GM18858 (cell line): ENCODE measurements around the gene THBS3.
"Not testable (repeated sequence)": the region's sequence is repeated elsewhere in the genome, so short reads cannot be mapped to it uniquely, and the experiment has no call there.

Experiments
- ATAC-seq: cut with Tn5 transposase; IDR thresholded peaks from one replicate; pipeline ENCODE4 v1.9.1; 2021; ENCODE audit not compliant: unreplicated experiment

The THBS3 gene

GRCh38 chr1:155207806-155208540, at the start of gene THBS3:
THBS3 (minus strand) TSS chr1:155207897; CDS start chr1:155207876, 21 bp downstream.
- no peak for ATAC-seq

DNA sequence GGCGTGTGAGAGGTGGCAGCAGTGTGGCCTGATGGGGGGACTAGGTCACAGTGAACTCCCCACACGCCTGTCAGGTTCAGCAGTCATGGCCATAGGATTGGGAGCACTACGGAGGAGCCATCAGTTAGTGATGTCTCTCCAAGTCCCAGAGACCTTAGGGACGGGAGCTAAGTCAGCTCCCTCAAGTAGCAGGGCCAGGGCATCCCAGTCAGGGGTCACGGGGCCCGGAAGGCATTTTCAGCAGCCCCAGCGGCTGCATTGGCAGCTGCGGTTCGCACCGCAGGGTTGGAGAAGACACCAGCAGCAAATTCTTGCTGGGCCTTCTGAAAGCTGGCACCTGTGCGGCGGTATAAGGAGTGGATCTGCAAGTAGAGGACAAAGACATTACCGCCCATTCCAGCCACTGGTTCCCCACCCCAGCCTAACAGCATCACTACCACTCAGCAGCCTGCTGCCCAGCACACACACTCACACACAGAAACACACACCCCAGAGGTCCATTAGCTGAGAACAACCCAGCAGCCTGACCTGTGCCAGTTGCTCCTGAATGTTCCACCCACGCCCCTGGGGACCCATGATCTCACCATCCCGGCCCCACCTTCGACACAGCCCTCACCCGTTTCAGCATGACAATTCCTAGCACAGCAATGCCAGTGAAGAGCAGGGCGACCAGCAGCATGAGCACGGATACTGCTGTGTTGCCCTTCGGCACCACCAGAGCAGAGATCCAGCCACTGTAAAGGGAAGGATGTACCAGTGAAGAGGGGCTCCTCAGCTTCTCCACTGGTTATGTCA, 48.6 kb upstream of the THBS3 start:
- no peak for ATAC-seq

GRCh38 chr1:155255243-155256007, 47.7 kb upstream of the THBS3 start, which contains the start of gene ENTREP3:
ENTREP3 (minus strand) TSS chr1:155255483; CDS start chr1:155254877, 606 bp downstream.
- ATAC-seq: no peak

- ATAC-seq: no peak
Observed at GRCh38 chr1:155254714-155255242, 47.1 kb upstream of the THBS3 start.

- no peak for ATAC-seq
Observed at GRCh38 chr1:155254228-155254713, 46.6 kb upstream of the THBS3 start.

- no peak for ATAC-seq
Observed at GRCh38 chr1:155253797-155254196, 46.1 kb upstream of the THBS3 start.

GRCh38 chr1:155253208-155253607, 45.5 kb upstream of the THBS3 start:
- no peak for ATAC-seq

GRCh38 chr1:155251566-155251965, 43.9 kb upstream of the THBS3 start:
- ATAC-seq: no peak

DNA sequence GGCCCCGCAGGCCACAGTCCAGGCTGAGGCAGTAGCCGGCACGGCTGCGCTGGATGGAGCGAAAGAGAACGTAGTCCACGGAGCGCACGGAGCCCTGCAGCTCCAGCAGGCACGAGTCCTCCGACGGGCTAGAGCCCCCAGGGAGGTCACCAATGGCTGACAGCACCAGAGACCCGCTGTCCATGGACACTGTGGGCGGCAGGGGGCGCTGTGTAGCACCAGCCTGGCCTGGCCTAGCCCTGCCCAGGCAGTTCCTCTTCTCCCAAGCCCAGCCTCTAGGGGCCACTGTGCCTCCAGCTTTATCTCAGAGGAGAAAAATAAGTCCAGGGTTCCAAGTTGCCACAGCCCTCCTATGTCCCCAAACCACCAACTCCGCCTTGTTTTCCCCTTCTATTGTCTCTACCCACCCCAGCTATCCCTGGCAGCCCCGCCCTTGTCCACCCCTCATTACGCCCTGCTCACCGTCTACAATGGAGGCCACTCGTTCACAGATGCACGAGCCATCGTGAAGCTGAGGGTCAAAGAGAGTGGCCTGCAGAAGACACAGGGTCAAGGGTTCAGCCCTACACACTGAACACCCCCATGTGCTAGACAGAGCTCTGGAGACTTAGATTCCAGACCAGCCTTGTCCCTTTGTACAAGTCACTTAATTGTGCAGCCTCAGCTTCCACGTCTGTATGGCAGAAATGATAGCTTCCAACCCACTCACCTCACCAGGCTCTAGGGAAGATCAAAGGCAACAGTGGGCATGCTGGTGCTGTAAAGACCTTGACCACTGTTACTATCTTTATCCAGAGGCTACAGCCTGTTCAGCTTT, 43.1 kb upstream of the THBS3 start:
- peak; percentile 76 for ATAC-seq

GRCh38 chr1:155250246-155250632, 42.5 kb upstream of the THBS3 start:
- ATAC-seq: peak; percentile 22

DNA sequence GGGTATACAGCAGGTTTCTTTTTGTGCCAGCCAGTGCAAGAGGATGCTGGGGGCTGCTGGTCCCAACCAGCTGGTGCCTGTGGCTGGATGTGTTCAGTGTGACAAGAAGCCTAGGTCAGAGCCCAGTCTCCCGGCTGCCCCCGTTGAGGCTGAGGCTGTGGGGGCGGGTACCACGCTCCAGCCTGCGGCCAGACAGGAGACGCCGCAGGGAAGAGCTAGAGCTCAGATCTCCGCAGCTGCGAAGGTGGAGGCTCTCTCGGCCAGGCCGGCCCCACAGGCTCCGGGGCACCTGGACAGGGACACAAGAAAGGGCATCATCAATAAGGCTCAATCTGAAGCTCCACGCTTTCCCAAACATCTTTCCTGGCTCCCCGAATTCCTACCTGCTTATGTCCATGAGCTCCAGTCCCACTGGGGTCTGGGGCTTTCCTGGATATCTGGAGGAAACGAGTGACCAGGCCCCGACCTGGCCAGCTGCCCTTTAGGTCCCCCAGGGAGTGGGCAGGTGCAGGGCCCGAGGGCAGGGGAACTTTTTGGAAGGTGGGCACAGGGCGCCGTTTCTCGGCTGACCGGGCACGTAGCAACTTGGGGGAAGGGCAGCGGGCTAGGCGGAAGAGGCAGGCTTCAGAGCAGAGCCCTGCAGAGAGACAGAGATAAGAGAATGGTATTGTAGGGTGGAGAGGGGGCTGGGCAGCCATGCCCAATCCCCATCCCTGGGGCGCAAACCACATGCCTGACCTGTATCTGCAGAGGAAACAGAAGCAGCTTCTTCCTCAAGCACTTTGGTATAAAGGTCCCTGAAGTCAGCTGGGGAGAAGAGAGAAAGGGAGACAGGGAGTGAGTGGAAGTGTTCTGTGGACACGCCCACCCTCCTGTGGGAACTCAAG, 40.2 kb upstream of the THBS3 start:
- ATAC-seq: no peak

DNA sequence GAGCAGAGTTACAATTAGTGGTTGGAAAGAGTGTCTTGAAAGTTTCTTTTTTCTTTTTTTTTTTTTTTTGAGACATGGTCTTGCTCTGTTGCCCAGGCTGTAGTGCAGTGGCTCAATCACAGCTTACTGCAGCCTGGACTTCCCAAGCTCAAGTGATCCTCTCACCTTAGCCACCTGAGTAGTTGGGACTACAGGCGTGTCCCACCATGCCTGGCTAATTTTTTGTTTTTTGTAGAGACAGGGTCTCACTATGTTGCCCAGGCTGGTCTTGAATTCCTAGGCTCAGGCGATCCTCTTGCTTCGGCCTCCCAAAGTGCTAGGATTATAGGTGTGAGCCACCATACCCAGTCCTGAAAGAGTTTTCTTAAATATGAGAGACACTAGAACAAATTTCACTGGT, 39.1 kb upstream of the THBS3 start:
- not testable (repeated sequence) for ATAC-seq

DNA sequence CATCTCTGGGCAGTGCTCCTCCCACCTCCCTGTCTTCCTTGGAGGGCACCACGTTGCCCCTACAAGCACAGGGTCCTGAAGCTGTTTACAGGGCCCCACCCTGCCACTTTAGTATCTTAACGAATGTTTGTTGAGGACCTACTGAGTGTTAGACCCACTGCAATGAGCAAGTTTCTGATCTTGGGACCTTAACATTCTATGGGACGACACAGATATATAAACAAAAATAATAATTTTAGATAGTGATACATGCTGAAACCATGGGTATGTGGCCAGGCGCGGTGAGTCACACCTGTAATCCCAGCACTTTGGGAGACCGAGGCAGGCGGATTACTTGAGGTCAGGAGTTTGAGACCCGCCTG, 37.4 kb upstream of the THBS3 start:
- ATAC-seq: no peak

GRCh38 chr1:155244368-155245162, 36.9 kb upstream of the THBS3 start:
- ATAC-seq: peak; percentile 67

DNA sequence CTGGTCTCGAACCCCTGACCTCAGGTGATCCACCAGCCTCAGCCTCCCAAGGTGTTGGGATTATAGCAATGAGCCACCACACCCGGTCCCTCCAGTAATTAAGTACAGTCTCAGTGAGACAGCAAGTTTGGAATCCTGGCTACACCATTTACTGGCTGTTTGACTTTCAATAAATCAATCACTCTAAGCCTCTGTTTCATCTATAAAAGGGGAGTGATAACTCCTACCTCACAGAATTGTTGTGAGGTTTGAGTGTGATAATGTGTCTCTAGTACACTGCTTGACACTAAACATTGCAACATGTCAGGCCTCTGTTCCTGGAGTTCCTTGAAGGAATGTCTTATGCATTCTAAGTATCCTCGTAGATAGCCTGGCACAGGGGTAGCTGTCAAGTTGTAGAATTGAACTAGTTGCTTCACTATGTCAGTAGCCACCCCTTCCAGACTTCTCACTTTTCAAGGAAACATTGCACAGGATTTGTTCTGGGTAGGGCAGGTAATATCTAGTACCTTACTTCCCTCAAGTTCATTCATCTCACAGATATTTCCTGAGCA, 35.2 kb upstream of the THBS3 start:
- ATAC-seq: no peak

GRCh38 chr1:155241841-155242264, 34.2 kb upstream of the THBS3 start:
- no peak for ATAC-seq

- no peak for ATAC-seq
Observed at GRCh38 chr1:155241069-155241679, 33.5 kb upstream of the THBS3 start.

DNA sequence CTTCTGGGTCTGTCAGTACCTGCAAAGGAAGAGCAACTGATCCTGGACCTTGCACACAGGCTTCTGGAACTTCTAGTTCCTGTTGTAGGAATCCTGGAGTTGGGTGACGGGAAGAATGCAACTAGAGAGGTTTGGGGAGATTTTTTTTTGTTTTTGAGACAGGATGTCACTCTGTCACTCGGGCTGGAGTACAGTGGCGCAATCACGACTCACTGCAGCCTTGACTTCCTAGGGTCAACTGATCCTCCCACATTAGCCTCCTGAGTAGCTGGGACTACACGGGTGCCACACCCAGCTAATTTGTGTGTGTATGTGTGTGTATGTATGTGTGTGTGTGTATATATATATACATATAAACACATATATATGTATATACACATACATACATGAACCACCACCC, 28.8 kb upstream of the THBS3 start:
- no peak for ATAC-seq
